ENCODE data around the gene LEKR1.

The LEKR1 gene

DNA sequence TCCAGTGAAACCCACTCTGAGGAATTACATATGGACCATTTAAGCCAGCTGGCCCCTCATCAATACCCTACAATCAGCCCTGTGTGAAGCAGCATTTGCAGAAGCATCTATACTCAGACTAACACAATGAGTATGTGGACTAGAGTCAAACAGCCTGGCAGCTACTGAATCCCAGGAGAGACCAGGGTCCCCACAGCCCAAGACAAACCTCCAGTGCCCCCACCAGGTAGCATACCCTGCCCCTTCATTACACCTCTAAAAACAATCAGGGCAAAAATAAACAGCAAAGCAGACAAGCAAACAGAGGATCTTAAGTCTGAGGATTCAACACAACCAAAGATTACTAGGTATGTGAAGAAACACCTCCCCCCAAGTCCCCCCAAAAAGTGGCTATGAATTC lies 157.4 kb downstream of the LEKR1 start:
- no peak for DNase-seq (ENCODE audit: low read depth)

DNA sequence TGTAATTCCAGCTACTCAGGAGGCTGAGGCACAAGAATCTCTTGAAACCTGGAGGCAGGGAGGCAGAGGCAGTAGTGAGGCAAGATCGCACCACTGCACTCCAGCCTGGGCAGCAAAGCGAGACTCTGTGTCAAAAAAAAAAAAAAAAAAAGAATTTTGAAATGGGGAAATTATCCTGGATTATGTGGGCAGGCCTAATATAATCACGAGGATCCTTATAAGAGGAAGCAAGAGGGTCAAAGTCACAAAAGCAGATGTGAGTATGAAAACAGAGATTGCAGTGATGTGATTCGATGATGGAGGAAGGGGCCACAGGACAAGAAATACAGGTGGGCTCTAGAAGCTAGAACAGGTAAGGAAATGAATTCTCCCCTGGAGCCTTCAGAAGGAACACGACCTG lies 159.6 kb downstream of the LEKR1 start:
- no peak for DNase-seq (ENCODE audit: low read depth)

DNA sequence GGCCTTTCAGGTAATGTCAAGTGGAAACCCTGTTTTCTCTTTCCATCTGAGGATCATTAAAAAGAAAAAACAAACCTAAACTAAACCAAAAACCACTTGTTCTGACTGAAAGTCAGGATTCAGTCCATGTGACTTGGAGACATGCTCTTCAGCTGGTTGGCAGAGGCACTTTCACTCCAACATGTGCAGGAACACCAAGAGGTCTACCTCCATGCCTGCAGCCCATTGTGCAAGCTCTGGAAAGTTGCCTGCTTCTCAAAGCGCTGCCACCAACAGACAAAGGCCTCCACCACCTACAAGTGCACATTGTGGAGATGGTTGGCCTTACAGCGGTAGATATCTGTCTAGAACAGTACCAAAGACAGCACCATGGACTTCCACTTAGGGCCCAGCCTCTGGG lies 161.8 kb downstream of the LEKR1 start:
- no peak for DNase-seq (ENCODE audit: low read depth)

DNA sequence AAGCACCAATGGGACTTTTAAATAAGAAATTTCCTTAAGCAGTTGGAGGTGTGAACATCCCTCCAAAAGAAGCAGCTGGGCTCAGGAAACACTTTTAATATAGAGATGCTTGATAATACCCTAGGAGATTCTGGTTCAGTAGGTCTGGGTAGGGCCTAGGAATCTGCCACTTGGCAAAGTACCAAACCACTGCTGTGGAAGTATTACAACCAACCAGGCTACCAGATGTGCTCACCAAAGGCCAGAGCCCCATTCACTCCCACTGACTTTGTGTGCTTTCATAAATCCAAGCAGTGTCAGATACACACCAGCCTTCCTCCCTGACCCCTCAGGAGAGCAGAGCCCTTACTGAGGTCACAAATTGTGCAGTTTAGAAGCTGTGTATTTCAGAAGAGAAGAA lies 171.2 kb downstream of the LEKR1 start:
- DNase-seq (ENCODE audit: low read depth) = no peak

DNA sequence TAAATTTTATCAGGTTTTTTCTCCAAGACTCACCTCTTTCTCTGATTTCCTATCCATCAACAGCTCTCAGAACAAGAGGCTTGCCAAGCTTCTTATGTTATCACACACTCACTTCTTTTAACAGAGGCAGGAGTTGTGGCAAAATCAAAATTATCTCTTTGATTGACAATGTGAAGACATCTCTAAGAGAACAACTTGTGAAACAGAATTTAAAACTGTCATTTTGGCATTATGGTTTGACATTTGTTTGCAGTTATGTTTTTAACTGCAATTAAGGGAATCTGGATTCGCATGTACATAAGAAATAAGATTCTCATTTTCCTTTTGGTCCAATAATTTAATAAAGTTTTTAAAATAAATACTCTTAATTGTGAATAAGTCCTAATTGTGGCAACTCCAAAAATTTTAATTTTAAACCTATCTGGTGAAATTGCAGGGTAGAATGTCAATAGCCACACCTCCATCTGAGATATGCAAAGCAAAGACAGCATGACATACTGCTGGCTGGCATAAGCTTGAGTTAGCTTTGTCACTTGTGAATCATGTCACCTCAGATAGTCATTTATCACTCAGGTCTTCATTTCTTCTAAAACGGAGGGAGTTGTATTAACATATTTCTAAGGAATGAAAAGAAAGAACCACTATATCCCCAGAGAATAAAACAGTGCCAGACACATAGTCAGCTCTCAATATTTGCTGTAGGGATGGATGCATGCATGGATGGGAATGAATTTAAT lies 175.2 kb downstream of the LEKR1 start:
- no peak for DNase-seq (ENCODE audit: low read depth)

DNA sequence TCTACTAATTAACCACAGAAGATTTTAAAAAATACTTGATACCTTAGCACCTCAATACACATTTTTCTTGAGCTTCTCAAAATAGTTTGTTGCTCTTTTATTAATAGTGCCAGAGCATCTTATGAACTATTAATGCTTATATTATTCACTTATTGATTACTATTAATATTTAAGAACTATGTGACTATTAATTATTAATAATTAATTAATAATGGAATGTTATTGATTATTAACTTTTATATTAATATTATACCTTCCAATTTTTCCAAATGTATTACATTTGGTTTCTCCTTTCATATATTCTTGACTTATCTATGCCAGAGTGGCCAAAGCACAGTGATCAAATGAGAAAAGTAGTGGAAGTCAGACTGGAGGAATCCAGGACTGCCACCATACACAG lies 195.5 kb downstream of the LEKR1 start:
- DNase-seq (ENCODE audit: low read depth) = no peak

DNA sequence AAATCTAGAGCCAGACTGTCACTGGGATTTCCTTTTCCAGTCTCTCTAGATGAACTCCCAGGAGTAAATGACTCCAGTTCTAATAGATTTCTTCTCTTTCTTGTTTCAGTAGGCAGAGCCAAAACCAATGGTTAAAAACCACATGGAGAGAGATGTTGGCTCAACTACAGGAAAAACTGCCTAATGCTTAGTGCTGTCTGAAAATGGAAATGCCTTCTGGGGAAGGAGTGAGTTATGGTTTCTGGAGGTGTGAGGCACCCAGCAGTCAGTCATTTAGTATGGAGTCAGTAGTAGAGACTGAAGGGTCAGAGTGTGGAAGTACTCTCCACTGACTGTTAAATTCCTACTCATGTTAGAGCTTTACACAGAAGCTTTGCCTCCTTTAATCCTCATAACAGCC lies 197.1 kb downstream of the LEKR1 start:
- no peak for DNase-seq (ENCODE audit: low read depth)

DNA sequence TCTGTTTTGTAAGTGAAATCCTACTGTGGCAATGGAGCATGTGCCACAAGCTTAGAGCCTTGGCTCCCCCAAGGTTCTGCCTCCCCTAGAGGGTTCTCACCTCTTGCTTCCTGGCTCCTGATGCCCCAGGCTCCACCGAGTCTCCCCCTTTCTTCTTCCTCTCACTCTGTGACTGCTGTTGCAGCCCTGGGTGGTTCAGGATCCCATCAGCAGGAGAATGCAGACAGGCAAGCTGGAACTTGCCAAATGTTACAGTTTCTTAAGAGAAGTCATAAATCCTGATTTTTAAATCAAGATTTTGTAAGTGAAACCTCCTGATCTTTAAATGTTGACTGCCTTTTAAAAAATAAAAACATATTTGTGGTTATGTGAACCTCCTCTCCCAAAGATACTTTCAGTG lies 199.9 kb downstream of the LEKR1 start:
- DNase-seq (ENCODE audit: low read depth) = no peak

DNA sequence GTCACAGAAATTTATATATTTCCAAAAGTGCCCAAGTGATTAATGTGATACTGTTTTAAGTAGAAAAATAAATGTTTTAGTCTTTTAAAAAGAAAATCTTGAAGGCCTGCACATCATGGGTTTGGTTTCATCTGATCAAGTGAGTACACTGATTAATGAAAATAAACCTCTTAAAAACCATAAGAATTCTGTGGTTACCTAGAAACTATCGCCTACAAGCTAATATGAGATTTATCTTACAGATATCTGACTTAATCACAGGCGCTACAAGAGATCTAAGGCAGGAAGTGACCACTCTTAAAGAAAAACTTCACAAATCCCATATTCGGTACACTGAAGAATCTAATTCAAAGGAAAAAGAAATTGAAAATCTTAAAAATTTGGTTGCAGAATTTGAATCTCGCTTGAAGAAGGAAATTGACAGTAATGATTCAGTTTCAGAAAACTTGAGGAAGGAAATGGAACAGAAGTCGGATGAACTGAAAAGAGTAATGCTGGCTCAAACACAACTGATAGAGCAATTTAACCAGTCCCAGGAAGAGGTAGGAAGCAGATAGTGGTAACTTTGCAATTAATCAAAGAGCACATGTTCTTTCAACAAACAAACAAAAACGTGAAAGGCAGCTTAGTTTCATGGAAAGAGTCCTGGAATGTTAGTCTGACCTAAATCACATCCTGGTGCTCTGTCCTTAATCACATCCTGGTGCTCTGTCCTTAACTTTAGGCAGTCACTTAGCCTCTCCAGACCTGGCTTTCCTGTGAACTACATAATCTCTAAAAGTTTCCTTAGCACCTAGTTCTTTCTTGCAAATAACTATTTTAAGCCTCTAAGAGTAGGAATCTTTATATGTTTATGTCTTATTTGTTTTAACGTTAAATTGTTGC lies 201.9 kb downstream of the LEKR1 start:
- no peak for DNase-seq (ENCODE audit: low read depth)

DNA sequence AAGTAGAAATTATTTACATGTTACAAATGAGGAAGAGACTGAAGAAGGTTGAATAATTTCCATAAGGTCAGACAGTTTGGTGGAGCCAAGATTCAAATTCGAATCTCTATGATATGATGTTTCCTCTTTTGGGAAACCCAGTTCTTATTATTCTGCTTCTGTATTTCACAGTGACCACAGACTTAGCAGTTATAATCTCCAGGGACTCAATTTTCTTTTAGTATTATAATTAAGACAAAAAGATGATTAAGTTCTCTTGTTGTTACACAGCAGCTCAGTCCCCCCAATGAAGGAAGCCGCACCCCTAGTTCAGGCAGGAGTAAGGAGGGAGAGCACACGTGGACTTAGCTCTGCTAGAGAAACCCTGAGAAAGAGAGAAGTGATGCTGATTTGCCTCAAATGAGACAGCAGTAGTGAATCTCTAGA lies 203.2 kb downstream of the LEKR1 start:
- DNase-seq (ENCODE audit: low read depth) = no peak

DNA sequence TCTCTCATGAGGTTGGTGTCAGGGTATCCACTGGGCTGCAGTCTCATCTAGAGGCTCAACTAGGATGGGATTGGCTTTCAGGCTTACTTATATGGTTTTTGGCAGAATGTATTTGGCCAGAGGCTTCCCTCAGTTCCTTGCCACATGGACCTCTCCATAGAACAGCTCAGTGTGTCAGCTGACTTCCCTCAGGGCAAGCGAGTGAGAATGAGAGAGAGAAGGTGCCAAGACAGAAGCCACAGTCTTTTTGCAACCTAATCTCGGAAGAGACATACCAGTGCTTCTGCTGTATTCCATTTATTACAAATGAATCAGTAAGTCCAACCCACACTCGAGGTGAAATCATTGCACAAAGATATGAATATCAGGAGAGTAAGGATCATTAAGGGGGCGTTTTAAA lies 204.6 kb downstream of the LEKR1 start:
- no peak for DNase-seq (ENCODE audit: low read depth)

DNA sequence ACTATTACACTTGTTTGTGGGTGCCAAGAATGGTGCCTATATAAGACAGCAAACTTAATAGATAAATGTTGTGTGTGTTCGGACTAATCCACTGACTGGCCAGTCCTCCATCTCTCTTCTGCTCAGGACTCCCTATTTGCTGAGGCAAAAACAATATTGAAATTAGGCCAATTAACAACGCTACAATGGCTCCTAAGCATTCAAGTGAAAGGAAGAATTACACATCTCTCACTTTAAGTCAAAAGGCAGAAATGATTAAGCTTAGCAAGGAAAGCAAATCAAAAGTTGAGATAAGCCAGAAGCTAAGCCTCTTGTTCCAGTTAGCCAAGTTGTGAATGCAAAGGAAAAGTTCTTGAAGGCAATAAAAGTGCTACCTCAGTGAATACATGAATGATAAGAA lies 206.8 kb downstream of the LEKR1 start:
- no peak for DNase-seq (ENCODE audit: low read depth)

DNA sequence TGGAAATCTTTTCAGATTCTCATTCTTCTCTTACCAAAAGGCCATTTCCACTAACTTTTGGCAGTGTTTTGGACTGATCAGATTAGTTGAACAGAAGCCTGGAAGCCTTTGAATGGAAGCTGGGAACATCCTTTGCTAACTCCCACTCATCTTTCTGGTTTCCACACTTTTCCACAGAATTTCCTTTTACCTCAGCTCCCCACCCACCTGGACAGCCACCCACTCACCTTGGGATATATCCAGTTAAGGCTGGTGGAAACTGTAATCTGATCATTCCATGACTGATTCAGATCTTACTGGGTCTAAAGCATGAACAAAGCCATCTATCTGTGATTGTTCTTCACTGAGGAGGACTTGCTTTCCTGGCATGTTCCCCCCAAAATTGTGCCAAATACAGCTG lies 214.3 kb downstream of the LEKR1 start:
- DNase-seq (ENCODE audit: low read depth) = no peak

DNA sequence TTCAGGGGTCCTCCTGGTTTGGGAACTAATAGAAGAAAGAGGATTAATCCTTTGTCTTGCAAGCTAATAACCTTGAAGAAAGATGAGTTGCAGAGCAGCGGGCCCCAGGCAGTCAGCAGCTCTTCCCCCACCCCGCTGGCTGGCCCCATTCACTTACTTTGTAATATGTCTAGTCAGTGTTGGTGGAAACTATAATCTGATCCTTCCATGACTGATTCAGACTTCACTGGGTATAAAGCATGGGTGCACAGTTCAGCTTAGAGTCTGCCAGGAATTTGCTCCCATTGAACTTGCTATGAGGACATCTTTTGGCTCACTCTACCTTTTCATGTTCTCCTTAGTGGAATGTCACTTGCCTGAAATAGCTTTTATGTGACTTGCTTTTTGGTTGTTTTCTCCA lies 216.1 kb downstream of the LEKR1 start:
- DNase-seq (ENCODE audit: low read depth) = no peak

DNA sequence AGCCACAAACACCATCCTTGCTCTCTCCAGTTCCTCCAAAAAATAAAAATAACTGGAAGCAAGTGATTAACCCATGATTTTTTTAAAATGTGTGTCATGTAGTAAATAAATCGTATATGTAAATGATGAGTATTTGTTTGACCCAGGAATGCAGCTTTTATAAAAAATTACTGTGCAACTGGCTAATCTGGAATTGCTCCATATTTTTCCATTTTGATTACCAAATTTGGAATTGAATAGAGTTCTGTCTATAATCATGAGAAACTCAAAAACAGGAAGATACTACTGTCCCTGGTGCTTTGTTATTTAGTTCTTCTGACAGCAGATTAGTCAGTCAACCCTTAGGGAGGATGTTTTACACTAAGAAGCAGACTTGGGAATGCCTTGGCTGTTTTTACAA lies 217.6 kb downstream of the LEKR1 start:
- no peak for DNase-seq (ENCODE audit: low read depth)

DNA sequence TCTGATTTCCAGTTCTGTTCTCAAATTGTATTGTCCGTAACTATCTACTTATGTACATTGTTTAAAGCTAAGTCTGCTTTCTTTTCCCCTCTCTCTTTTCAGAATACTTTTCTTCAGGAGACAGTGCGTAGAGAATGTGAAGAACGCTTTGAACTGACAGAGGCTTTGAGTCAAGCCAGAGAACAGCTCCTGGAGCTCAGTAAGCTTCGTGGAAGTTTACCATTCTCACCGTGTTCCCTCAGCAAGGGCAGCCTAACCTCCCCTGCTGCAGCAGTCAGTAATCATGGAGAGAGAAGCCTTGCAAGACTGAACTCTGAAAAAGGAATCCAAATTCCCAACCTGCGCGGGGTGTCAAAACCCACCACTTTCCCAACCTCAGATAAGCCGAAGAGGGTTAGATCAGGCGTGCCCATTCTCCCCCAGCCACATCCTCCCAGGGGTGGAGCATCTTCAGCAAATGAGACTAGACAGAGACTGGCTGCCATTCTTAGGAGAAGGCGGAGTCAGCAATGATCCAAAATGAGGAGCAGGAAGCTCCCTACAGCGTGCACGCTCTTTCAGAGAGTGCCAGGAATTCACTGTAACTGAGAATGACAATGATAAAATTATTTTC lies 219.2 kb downstream of the LEKR1 start:
- DNase-seq (ENCODE audit: low read depth) = no peak

DNA sequence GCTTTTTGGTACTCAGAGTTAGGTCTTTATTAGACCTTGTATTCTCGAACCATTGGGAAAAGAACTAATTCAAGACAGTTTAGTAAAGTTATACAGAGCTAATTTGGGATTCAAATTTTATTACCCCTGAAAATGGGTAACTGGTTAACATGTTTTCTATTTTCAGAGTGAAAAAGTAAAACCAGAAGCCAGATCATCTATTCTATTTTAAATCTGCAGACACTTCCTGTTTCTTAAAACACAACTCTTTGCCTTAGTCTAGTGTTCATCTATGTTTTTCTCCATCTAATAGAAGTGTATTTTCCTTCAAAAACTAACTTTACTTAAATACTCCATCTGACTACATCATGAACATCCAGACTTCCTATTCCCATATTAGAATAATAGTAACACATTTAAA lies 220.4 kb downstream of the LEKR1 start:
- DNase-seq (ENCODE audit: low read depth) = no peak

DNA sequence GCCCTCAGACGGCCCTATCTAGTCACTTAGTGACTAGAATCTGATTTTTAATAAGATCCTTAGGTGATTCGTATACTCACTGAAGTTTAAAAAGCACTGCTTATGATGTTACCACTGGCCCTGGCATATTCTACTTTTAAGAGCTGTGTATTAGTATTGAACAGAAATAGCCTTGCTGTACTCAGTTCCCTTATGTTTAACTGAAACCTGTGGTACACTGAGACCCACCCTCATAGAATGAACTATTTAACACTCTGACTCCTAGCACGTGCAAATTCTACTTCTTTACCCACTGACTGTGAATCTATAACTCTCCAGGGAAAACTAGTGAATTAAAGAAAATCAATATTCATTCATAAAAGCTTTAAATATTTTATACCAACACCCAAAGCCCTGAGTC lies 224.9 kb downstream of the LEKR1 start:
- DNase-seq (ENCODE audit: low read depth) = no peak

DNA sequence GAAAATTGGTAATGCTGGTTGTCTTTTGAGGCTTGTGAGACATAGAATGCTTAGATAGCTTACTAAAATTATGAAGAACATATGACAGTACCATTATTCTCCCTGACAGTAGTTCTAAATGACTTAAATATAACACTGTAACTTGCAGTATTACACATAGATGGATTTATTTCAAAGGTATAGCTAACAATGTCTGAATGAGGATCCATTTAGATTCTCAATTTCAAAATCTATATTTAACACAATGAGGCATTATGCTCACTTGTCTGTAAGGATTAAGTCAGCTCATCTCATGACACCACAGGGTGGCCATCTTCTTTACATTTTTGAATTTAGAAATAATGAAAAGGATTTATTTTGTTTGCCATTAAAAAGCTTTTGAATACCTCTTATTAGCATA lies 225.4 kb downstream of the LEKR1 start:
- DNase-seq (ENCODE audit: low read depth) = no peak

DNA sequence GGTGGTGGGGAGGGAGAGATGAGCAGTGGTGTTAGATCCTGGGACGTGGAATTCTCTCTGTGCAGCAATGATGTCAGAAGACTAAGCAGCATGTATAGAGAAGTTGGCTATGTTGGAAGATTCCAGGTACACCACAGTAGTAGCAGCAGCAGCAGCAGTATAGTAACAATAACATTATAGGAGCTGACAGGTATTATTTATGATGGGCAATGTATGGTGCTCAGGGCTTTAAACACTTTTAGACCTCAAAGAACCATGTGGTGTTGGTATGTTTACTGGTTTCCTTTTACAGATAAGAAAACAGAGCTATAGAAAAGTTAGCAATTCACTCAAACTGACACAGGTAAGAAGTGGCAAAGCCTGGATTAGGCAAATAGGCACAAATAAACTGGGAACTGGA lies 229.9 kb downstream of the LEKR1 start:
- no peak for DNase-seq (ENCODE audit: low read depth)

DNA sequence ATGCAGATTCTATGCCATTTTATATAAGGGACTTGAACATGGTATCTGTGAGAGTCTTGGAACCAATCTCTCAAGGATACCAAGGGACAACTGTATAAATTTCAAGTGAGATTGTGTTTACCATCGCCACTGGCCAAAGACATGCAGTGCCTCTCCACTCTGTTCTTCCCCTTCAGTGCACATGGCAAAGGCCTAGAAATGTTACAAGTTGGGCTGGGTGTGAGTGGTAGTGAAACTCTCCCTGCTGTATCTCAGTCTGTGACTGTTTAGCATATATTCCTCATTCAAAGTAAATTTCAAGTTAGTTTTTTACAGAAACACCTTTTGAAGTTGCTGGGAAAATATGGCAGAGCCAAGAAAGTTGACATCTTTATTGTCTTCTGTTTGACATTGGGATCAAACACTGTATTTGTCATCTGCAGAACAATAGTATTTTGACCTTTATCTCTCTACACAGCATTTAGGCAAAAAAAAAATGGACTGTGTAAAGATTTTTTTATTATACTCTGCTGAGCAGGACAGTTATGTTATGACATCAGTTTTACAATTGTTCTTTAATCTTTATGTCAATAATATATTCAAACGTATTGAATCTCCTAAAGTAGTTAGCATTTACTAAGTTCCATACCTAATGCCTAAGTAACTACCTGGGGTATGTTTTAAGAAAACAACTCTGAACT lies 232.4 kb downstream of the LEKR1 start:
- DNase-seq (ENCODE audit: low read depth) = no peak

DNA sequence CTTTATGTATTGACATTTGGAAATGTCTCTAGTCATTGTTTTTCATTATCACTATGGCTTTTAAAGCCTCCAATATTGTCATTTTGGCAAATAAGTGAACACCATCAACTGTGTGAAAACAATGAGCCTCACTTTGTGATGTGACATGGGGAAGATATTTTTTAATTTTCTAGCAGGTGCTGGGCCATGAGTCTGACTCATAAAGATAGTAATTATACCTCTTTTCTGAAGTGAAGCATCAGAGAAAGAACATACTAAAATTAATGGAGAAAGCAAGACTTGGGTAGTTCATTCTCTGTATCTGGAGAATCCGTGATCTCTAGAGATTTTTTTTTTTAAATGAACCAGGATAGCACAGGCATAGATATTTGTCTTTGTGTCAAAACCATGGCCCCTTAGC lies 233.0 kb downstream of the LEKR1 start:
- no peak for DNase-seq (ENCODE audit: low read depth)

DNA sequence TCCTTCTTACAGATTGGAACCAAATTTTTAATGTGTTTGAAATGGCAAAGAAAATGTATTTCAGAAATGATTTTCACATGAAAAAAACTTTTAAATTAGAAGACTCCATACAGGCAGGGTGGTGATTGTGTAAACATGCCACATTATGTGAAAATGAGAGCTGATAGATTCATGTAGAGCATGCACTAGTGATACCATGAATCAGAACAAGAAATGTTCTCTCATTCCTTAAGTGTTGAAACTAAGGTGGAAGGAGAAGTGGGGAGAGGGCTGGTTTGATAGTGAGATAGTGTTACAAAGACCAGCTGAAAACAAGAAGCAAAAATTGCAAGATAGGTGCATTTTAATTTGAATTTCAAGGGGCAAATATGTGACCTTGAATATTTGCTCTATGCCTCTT lies 233.5 kb downstream of the LEKR1 start:
- DNase-seq (ENCODE audit: low read depth) = no peak
